Measurements from ENCODE around the gene DSTN. TPM values are rescaled to one million over a fixed set of nuclear protein-coding genes. Genes with fewer than 3 reads are reported as not detected.
"Not testable (repeated sequence)": the region's sequence is repeated elsewhere in the genome, so short reads cannot be mapped to it uniquely, and the experiment has no call there.

Gene DSTN
- total RNA-seq, 2 experiments from 2014 or later = 91.2 to 94.3 TPM

DNA sequence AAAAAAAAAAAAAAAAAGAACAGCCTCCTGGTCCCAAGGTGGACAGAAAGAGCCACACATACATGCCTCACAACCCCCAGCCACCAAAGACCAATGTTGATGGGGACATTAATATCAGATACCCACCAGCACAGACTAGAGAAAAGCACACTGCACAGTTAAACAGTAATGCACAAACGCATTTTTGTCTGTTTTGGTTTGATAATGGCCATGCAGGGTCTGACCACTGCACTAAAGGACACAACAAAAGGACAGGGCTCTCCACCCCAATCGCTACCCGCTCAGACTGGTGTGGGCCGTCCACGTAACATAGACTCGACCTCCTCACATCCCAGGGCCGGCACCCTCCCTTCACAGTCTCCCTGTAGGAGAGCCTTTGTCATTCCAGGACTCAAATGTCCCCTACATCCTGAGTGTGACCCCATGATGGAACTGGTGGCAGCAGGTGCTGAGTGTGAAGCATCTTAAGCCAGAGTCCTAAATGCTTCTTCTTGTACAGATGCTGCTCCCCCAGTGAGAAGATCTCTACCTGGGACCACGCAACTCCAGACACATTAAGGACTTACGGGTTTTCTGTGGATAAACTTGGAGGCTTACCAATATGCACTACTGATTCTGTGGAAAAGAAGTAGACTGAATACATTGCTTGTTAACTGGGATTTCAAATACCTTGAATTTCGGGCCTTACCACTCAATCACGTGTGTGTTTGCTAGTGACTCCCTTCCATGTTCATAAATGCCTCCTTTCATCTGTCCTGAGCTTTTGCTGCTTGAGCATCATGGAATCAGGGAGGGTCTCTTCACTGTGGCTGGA lies 84.2 kb downstream of the DSTN start:
- Mint-ChIP-seq H3K36me3 (peaks cover 11% of the 10 kb centered on the region), H3K27me3 (no peaks in the 10 kb centered on the region), H3K9me3 (peaks cover 3% of the 10 kb centered on the region), H3K4me1 (ENCODE audit: low read depth) (peaks cover 11% of the 10 kb centered on the region), H3K27ac (no peak overlapping the region), H3K4me3 (no peak overlapping the region)
- intact Hi-C loops (cut with micrococcal nuclease) = no loop called here
- ChIA-PET POLR2A (no interaction called here), CTCF (interaction anchor here (1.5 kb wide), 2 partner anchors 23 to 244 kb away, joined by 3 read pairs; no protein-coding TSS in a partner anchor)
- DNase-seq = no peak

DNA sequence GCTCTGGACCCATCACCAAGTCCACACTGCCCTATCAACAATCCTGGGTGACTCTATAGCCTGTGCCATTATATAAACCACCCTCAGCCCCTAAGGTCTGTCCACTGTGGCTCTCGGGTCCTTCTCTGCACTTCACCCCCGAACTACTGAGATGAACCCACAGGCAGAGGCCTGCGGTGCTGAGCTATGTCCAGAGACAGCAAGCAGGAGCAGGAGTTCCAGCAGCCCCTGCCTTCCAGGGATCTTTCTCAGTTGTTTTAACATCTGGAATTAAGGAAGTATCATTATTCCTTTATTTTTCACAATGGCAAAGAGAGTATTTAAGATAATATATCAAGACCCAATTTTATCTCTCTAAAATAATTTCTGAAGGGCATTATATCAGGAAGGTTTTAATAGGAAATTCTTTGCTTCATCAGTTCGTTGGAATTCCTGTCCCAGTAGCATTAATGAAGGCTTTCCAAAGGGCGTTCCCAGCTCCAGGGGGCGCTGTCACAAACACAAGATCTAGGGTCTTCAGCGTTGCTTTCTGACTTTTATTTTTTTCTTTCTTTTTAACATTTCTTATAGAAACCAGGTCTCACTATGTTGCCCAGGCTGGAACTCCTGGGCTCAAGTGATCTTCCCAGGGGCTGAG lies 84.9 kb downstream of the DSTN start:
- peaks cover 15% of the 10 kb centered on the region for H3K36me3 Mint-ChIP-seq
- no peak for DNase-seq
- H3K4me1 Mint-ChIP-seq (ENCODE audit: low read depth) = peaks cover 7% of the 10 kb centered on the region
- no peaks in the 10 kb centered on the region for H3K27me3 Mint-ChIP-seq
- no peak overlapping the region for H3K27ac Mint-ChIP-seq
- peaks cover 3% of the 10 kb centered on the region for H3K9me3 Mint-ChIP-seq
- intact Hi-C loops (cut with micrococcal nuclease) = no loop called here
- ChIA-PET CTCF (interaction anchor here (1.3 to 1.5 kb wide), 3 partner anchors 23 to 243 kb away, joined by 3 to 5 read pairs (median 3); partner anchors contain the start of gene RRBP1), POLR2A (no interaction called here)
- no peak overlapping the region for H3K4me3 Mint-ChIP-seq

DNA sequence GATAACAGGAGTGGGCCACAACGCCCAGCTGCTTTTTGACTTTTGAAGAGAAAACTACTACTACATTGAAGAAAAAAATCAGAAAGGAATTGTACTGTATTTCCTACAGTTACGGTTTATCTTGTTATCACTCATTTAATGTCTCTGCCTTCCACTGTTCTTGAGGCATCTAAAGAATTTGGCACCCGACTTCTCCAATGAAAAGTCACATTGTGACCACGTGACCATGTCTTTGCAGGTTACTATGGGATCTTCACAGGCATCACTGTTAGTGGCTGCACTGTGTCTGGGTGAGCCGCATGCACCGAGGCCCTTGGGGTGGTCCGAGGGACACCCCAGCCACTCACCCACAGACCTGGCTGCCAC lies 85.4 kb downstream of the DSTN start:
- ChIA-PET CTCF (interaction anchor here (1.3 to 2.2 kb wide), 4 partner anchors 10 to 243 kb away, joined by 3 to 9 read pairs (median 4); partner anchors contain the start of gene RRBP1), POLR2A (no interaction called here)
- intact Hi-C loops (cut with micrococcal nuclease) = no loop called here
- Mint-ChIP-seq H3K36me3 (peaks cover 18% of the 10 kb centered on the region), H3K9me3 (peaks cover 3% of the 10 kb centered on the region), H3K27me3 (no peaks in the 10 kb centered on the region), H3K4me1 (ENCODE audit: low read depth) (peaks cover 7% of the 10 kb centered on the region), H3K27ac (no peak overlapping the region), H3K4me3 (no peak overlapping the region)
- DNase-seq = no peak

DNA sequence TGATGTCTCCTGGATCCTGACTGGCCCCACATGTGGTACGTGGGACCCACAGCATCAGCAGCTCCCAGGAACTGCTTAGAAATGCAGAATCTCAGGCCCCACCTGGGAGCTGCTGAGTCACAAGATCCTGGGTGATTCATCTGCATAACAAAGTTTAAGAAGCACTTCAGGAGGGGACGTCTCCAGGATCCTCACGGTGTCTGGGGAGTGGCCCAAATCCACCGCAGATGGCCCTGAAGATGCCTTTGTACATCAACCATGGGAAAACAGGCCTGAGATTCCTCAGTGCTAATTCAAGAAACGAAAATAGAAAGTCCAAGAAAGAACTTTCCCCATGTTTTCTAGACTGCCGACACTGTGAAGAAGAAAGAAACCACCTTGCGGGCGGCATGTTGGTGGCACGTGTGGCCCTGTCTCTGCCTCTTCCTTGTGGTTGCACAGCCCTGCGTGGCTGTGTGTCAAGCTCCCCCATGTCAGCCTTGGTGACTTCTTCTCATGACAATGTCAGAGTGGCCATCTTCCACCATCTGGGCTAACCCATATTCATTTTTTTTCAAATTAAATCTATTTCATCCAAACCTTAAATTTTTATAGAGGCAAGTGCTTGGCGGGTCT lies 86.1 kb downstream of the DSTN start:
- H3K27me3 Mint-ChIP-seq = no peaks in the 10 kb centered on the region
- intact Hi-C loops (cut with micrococcal nuclease) = no loop called here
- ChIA-PET POLR2A (interaction anchor here (0.8 kb wide), 1 partner anchor 152 kb away, joined by 3 read pairs; no protein-coding TSS in a partner anchor), CTCF (interaction anchor here (1.3 to 2.2 kb wide), 2 partner anchors 10 to 26 kb away, joined by 5 to 9 read pairs; partner anchors contain the start of gene RRBP1)
- peaks cover 18% of the 10 kb centered on the region for H3K36me3 Mint-ChIP-seq
- no peak overlapping the region for H3K27ac Mint-ChIP-seq
- H3K4me3 Mint-ChIP-seq = no peak overlapping the region
- H3K4me1 Mint-ChIP-seq (ENCODE audit: low read depth) = peaks cover 7% of the 10 kb centered on the region
- no peak for DNase-seq
- peaks cover 3% of the 10 kb centered on the region for H3K9me3 Mint-ChIP-seq

DNA sequence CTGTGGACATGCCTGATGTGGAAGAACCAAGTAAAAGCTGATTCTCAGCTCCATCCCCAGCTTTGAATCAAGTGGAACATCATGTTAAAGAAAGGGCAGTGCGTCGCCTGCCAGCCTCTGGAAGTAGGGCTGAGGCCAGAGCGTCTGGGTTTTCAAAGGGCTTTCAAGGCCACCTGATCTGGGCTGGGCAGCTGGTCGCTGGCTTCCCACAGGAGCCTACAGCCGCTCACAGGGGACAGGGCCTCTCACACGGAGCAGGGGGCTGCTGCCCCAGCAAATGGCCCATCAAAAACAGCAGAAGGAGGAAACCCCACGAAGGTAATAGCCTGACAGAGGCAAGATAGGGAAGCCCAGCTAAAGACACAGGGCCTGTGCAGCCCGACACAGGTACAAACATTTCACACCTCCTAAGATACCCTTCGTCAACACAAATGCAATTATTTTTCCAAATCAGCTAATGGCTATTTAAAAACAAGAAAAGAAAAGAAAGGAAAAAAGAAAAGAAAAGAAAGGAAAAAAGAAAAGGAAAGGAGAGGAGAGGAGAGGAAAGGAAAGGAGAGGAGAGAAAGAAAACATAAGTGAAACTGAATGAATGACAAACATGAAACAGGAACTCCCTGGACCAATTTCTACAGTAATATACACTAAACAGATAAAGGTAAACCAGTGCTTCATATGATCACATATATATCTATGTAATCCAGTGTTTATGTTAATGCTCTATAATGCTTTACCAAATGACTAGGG lies 87.4 kb downstream of the DSTN start:
- POLR2A ChIA-PET = interaction anchor here (0.7 kb wide), 1 partner anchor 9 kb away, joined by 4 read pairs; no protein-coding TSS in a partner anchor
- intact Hi-C loops (cut with micrococcal nuclease) = no loop called here
- Mint-ChIP-seq H3K36me3 (peaks cover 18% of the 10 kb centered on the region), H3K27me3 (no peaks in the 10 kb centered on the region), H3K4me3 (no peak overlapping the region), H3K4me1 (ENCODE audit: low read depth) (peaks cover 10% of the 10 kb centered on the region), H3K9me3 (peaks cover 3% of the 10 kb centered on the region), H3K27ac (no peak overlapping the region)
- no peak for DNase-seq
- CTCF ChIA-PET = interaction anchor here (0.8 to 2.2 kb wide), 3 partner anchors 8 to 335 kb away, joined by 3 to 9 read pairs (median 3); partner anchors contain the start of gene RRBP1

DNA sequence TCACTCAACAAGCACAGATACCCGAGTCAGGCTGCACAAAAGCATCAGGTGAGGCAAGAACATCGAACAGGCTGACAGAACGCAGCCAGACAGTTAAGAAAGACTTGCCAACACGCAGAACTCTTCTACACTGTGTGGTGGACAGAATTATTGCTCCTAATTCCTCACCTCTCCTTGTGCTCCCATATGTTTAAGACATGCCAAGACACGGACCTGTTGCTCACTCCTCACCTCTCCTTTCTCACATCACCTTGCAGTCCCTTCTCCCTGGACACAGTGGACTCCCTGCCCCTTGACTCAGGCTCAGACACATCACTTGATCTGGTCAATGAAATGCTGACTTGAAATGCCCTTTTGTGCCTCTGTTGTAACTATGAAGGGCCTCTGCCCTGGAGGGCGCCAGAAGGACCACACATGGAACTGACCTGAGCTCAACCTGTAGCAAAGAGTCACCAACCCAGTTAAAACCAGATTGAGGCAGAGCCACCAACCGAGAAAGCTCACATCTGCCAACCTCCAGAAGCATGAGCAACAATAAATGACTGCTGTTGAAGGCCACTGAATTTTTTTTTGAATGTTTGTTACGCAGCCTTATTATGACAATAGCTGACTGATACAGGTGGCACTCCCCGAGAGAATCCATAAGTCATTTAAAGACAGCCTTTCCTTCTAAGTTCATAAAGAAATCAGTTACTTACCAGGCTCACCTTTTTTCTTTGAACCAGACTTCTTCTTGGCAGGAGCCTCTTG lies 88.2 kb downstream of the DSTN start:
- CTCF ChIA-PET = interaction anchor here (0.9 kb wide), 1 partner anchor 334 kb away, joined by 3 read pairs; no protein-coding TSS in a partner anchor
- intact Hi-C loops (cut with micrococcal nuclease) = no loop called here
- peaks cover 17% of the 10 kb centered on the region for H3K4me1 Mint-ChIP-seq (ENCODE audit: low read depth)
- H3K4me3 Mint-ChIP-seq = no peak overlapping the region
- H3K9me3 Mint-ChIP-seq = peaks cover 3% of the 10 kb centered on the region
- H3K27ac Mint-ChIP-seq = no peak overlapping the region
- peaks cover 18% of the 10 kb centered on the region for H3K36me3 Mint-ChIP-seq
- H3K27me3 Mint-ChIP-seq = no peaks in the 10 kb centered on the region
- POLR2A ChIA-PET = no interaction called here
- DNase-seq = no peak

DNA sequence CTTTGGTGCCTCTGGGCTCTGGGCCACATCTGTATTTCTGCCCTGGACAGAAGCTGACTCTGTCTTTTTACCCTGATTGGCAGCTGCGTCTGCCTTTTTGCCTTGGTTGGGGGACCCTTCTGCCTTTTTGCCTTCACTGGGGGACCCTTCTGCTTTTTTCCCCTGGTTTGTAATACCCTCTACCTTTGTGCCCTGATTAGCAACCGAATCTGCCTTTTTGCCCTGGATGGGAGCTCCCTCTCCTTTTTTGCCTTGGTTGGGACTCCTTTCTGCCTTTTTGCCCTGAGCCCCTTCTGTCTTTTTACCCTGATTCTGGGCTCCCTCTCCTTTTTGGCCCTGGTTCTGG lies 88.7 kb downstream of the DSTN start:
- Mint-ChIP-seq H3K27ac (no peak overlapping the region), H3K36me3 (peaks cover 19% of the 10 kb centered on the region), H3K4me1 (ENCODE audit: low read depth) (peaks cover 18% of the 10 kb centered on the region), H3K9me3 (peaks cover 3% of the 10 kb centered on the region), H3K27me3 (no peaks in the 10 kb centered on the region), H3K4me3 (no peak overlapping the region)
- ChIA-PET CTCF (no interaction called here), POLR2A (no interaction called here)
- intact Hi-C loops (cut with micrococcal nuclease) = no loop called here
- DNase-seq = no peak

DNA sequence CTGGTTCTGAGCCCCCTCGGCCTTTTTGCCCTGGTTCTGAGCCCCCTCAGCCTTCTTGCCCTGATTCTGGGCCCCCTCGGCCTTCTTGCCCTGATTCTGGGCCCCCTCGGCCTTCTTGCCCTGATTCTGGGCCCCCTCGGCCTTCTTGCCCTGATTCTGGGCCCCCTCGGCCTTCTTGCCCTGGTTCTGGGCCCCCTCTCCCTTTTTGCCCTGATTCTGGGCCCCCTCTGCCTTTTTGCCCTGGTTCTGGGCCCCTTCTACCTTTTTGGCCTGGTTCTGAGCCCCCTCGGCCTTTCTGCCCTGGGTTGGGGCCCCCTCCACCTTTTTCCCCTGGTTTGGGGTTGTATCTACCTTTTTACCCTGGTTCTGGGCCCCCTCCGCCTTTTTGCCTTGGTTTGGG lies 89.5 kb downstream of the DSTN start:
- POLR2A ChIA-PET; H3K9me3 Mint-ChIP-seq; CTCF ChIA-PET; DNase-seq; intact Hi-C loops (cut with micrococcal nuclease); H3K4me3 Mint-ChIP-seq; H3K27ac Mint-ChIP-seq; H3K27me3 Mint-ChIP-seq: not testable (repeated sequence)
- H3K4me1 Mint-ChIP-seq (ENCODE audit: low read depth) = peaks cover 25% of the 10 kb centered on the region
- H3K36me3 Mint-ChIP-seq = peaks cover 19% of the 10 kb centered on the region

Other genes starting within 250 kb of the DSTN start
- under 1 TPM; 0.34 to 0.36 TPM for gene BFSP1, start 38.7 kb upstream of the DSTN start, total RNA-seq
- gene RRBP1, start 112.2 kb downstream of the DSTN start, total RNA-seq = 10 to 100 TPM; 29.6 to 32.0 TPM
- not detected for gene BANF2, start 129.9 kb downstream of the DSTN start, total RNA-seq

Measured in activated CD4-positive, alpha-beta memory T cell treated with anti-CD3 and anti-CD28 coated beads for 36 hours (primary cell).